Spleen (tissue), 7 donors: ENCODE results near the gene GCA.
A peak's percentile ranks its signal among the peaks of the same experiment; 100 is the strongest.

Source experiments
- CTCF ChIP-seq, 11 experiments: fragments of 200-600 bp in 7 of 11; fragments of 450-650 bp in 4 of 11; sonication (generic) in 4 of 11; IDR thresholded peaks in 8 of 11; conservative IDR thresholded peaks in 3 of 11; 1 replicate in 7 of 11; 2 replicates in 4 of 11; pipeline versions ENCODE4 v1.4.0 to v1.8.0; 2016 to 2021; ENCODE audit warnings: antibody characterized with exemption in 11 of 11, inconsistent platforms in 4 of 11, mild to moderate bottlenecking in 1 of 11
- POLR2A ChIP-seq, 3 donors: fragments of 450-650 bp; IDR thresholded peaks; one replicate each; pipeline ENCODE4 v1.5.1; 2017; ENCODE audit warnings: antibody characterized with exemption in 3 of 3, mild to moderate bottlenecking in 1 of 3
- POLR2AphosphoS5 ChIP-seq, 3 donors: sonication (generic); formaldehyde crosslinking; IDR thresholded peaks; one replicate each; pipeline ENCODE4 v1.5.1; 2017; ENCODE audit warnings: antibody characterized with exemption in 3 of 3
- donor health status: DM: no; HTN: no; CAD: no; lungs with moderate emphysema.
- donor health status: DM: no; HTN: no; CAD: no.
- donor health status: DM: no; HTN: no; CAD: no.

- TF ChIP-seq CTCF (IDR thresholded peaks at IDR 0.05 in 8 of 11, conservative IDR thresholded peaks at IDR 0.05 in 3 of 11) (peak; percentile 36 to 92 (median 82)), POLR2AphosphoS5 (IDR thresholded peaks at IDR 0.05) (no peak), POLR2A (IDR thresholded peaks at IDR 0.05) (no peak)
These were observed 42.7 kb upstream of the GCA start for GRCh38 chr2:162301151-162301804.
